GM12801 (cell line): ENCODE data around the gene CFAP141.

Experiments
- CTCF ChIP-seq: IDR thresholded peaks from one replicate; pipeline ENCODE4 v1.5.1; 2011; ENCODE audit warnings: control low read depth; ENCODE audit not compliant: insufficient read length; ENCODE audit errors: extremely low read depth

CFAP141 gene

GRCh38 chr1:154206196-154206595 lies at the start of gene CFAP141:
Gene CFAP141, minus strand, starts transcription at chr1:154206333. Its CDS starts 26 bp downstream, at chr1:154206307.
- TF ChIP-seq CTCF, result no peak

- no peak for TF ChIP-seq CTCF
These were observed 47.5 kb upstream of the CFAP141 start for GRCh38 chr1:154253671-154254070.

- TF ChIP-seq CTCF, result no peak
These were observed 35.7 kb upstream of the CFAP141 start for GRCh38 chr1:154241703-154242351.

- no peak for TF ChIP-seq CTCF
These were observed 34.2 kb upstream of the CFAP141 start for GRCh38 chr1:154240294-154240833.

GRCh38 chr1:154239491-154239890 lies 33.4 kb upstream of the CFAP141 start:
- TF ChIP-seq CTCF, result no peak

- TF ChIP-seq CTCF, result no peak
These were observed 31.9 kb upstream of the CFAP141 start for GRCh38 chr1:154237880-154238506.

- no peak for TF ChIP-seq CTCF
These were observed 31.3 kb upstream of the CFAP141 start for GRCh38 chr1:154237435-154237834.
